Ovary (tissue), 3 donors: ENCODE measurements around the gene ANKRD33.

Source experiments
- EP300 ChIP-seq: sonication (generic); formaldehyde crosslinking; IDR thresholded peaks from one replicate; pipeline ENCODE4 v1.6.1; 2017; ENCODE audit warnings: antibody characterized with exemption
- POLR2A ChIP-seq: fragments of 450-650 bp; IDR thresholded peaks from one replicate; pipeline ENCODE4 v1.6.1; 2017; ENCODE audit warnings: antibody characterized with exemption, mild to moderate bottlenecking, moderate library complexity
- TF ChIP-seq, protein P1 (sequence below), 3 donors: fragments of 450-650 bp in 2 of 3; fragments of 200-600 bp in 1 of 3; IDR thresholded peaks; one replicate each; pipeline versions ENCODE4 v1.5.1 to v1.8.0; 2016 to 2022; ENCODE audit warnings: antibody characterized with exemption in 3 of 3, mild to moderate bottlenecking in 1 of 3
- donor health status: DM: no; HTN: no; CAD: no.

DNA sequence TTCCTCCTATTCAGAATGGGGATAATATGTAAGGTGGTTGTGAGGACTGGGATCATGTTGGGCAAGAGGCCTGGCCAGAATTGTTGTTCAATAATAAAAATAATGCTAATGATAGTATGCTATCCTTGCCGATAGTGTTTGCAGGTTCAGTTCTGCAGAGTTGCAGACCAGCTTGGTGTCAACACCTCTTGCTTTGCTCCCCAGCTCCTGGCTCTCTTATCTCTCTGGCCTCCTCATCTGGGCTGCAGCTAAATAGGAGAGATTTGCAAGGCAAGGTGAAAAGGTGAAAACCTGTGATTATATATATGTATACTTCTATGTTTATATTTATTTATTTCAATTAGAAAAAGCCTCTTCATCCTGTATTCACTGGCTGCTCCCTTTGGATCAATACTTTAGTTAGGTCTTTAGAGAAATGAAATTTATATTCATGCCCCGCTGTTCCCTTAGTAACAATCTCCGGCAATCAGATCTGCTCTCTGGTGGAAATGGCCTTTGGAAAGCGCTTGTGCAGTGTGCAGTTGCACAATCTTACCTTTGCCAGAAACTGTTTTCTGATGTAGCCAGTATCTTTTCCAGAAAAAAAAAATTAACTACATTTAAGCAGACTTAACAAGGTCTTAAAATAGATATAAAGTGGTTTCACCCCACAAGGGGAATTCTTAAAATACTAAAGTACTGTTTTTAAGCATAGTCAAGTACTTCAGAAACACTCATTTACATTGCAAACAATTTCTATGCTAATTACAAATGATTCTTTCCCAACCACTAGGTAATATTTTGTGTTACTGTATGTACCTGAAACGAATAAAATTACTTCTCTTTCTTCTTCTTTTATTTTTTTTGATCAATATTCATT lies 44.5 kb downstream of the ANKRD33 start:
- TF ChIP-seq, protein P1, sequence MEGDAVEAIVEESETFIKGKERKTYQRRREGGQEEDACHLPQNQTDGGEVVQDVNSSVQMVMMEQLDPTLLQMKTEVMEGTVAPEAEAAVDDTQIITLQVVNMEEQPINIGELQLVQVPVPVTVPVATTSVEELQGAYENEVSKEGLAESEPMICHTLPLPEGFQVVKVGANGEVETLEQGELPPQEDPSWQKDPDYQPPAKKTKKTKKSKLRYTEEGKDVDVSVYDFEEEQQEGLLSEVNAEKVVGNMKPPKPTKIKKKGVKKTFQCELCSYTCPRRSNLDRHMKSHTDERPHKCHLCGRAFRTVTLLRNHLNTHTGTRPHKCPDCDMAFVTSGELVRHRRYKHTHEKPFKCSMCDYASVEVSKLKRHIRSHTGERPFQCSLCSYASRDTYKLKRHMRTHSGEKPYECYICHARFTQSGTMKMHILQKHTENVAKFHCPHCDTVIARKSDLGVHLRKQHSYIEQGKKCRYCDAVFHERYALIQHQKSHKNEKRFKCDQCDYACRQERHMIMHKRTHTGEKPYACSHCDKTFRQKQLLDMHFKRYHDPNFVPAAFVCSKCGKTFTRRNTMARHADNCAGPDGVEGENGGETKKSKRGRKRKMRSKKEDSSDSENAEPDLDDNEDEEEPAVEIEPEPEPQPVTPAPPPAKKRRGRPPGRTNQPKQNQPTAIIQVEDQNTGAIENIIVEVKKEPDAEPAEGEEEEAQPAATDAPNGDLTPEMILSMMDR (IDR thresholded peaks at IDR 0.05) = no peak
- TF ChIP-seq EP300 (no peak), POLR2A (no peak)
